ENCODE data around the gene RALY.

The RALY gene

DNA sequence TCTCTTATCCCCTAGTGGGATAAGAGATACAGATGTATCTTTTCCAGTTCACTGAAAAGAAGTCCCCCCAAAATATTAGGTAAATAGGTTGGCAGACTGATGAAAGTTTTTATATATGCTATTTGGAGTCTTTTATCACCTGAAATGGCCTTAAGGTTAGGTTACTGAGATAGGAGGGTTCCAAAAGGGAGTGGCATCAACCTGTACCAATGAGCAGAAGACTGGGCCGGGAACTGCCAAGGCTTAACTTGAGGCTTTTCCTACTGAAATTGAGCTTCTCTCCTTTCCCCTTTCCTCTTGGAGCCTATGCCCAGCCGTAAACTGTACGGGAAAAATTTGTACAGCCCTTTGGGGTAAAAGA is 76.3 kb downstream of the RALY start:
- Histone ChIP-seq H3K27ac (ENCODE audit: low read length) (no peak overlapping the region), H3K4me3 (ENCODE audit: low read length) (no peak overlapping the region), H3K36me3 (ENCODE audit: control insufficient read depth, low read depth, low read length) (no peaks in the 10 kb centered on the region), H3K9me3 (ENCODE audit: control insufficient read depth, low read depth, low read length) (no peaks in the 10 kb centered on the region), H3K4me1 (ENCODE audit: control insufficient read depth, low read depth, low read length) (peaks cover 25% of the 10 kb centered on the region), H3K9ac (ENCODE audit: low read length) (no peak overlapping the region), H3K27me3 (ENCODE audit: control insufficient read depth, insufficient read depth, low read length) (no peaks in the 10 kb centered on the region)

DNA sequence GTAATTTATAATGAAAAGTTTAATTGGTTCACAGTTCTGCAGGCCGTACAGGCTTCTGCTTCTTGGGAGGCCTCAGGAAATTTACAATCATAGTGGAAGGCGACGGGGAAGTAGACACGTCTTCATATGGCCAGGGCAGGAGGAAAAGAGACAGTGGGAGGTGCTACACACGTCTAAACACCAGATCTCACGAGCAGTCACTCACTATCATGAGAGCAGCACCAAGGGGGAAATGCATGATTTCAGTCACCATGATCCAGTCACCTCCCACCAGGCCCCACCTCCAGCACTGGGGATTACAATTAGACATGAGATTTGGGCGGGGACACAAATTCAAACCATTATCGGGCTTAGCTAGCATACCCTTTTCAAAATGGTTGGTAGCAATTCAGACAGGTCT is 77.1 kb downstream of the RALY start:
- Histone ChIP-seq H3K4me1 (ENCODE audit: control insufficient read depth, low read depth, low read length) (peaks cover 25% of the 10 kb centered on the region), H3K9me3 (ENCODE audit: control insufficient read depth, low read depth, low read length) (no peaks in the 10 kb centered on the region), H3K27me3 (ENCODE audit: control insufficient read depth, insufficient read depth, low read length) (no peaks in the 10 kb centered on the region), H3K36me3 (ENCODE audit: control insufficient read depth, low read depth, low read length) (peaks cover under 1% of the 10 kb centered on the region), H3K27ac (ENCODE audit: low read length) (no peak overlapping the region), H3K4me3 (ENCODE audit: low read length) (no peak overlapping the region), H3K9ac (ENCODE audit: low read length) (no peak overlapping the region)

DNA sequence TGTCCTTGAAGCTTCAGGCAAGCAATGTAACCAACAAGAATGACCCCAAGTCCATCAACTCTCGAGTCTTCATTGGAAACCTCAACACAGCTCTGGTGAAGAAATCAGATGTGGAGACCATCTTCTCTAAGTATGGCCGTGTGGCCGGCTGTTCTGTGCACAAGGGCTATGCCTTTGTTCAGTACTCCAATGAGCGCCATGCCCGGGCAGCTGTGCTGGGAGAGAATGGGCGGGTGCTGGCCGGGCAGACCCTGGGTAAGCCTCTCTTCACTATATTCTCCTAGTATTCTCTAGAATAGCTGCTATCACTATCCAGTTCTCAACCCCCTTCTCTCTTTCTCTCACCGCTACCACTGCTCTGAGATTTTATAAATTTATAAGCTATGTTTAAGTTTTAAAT is 78.4 kb downstream of the RALY start:
- Histone ChIP-seq H3K27ac (ENCODE audit: low read length) (no peak overlapping the region), H3K4me1 (ENCODE audit: control insufficient read depth, low read depth, low read length) (peaks cover 21% of the 10 kb centered on the region), H3K9me3 (ENCODE audit: control insufficient read depth, low read depth, low read length) (no peaks in the 10 kb centered on the region), H3K27me3 (ENCODE audit: control insufficient read depth, insufficient read depth, low read length) (no peaks in the 10 kb centered on the region), H3K4me3 (ENCODE audit: low read length) (no peak overlapping the region), H3K9ac (ENCODE audit: low read length) (no peak overlapping the region), H3K36me3 (ENCODE audit: control insufficient read depth, low read depth, low read length) (peaks cover 10% of the 10 kb centered on the region)

DNA sequence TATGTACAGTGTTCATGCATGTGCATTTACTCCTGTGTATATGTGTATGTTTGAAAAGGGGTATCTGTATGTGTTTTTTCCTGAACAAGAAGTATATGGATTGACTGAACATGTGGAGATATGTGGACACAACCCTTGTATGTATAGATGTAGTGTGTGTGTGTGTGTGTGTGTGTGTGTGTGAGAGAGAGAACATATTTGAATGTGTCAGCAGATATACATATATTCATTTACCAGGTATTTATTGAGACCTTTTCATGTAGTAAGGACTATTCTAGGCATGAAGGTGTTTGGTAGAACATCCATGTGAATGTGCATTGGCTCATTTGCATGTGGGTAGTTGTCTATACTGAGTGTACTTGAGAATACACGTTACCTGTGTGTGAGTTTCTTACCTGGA is 79.1 kb downstream of the RALY start:
- Histone ChIP-seq H3K27me3 (ENCODE audit: control insufficient read depth, insufficient read depth, low read length) (no peaks in the 10 kb centered on the region), H3K9ac (ENCODE audit: low read length) (no peak overlapping the region), H3K36me3 (ENCODE audit: control insufficient read depth, low read depth, low read length) (peaks cover 15% of the 10 kb centered on the region), H3K9me3 (ENCODE audit: control insufficient read depth, low read depth, low read length) (no peaks in the 10 kb centered on the region), H3K4me3 (ENCODE audit: low read length) (no peak overlapping the region), H3K27ac (ENCODE audit: low read length) (no peak overlapping the region), H3K4me1 (ENCODE audit: control insufficient read depth, low read depth, low read length) (peaks cover 19% of the 10 kb centered on the region)

DNA sequence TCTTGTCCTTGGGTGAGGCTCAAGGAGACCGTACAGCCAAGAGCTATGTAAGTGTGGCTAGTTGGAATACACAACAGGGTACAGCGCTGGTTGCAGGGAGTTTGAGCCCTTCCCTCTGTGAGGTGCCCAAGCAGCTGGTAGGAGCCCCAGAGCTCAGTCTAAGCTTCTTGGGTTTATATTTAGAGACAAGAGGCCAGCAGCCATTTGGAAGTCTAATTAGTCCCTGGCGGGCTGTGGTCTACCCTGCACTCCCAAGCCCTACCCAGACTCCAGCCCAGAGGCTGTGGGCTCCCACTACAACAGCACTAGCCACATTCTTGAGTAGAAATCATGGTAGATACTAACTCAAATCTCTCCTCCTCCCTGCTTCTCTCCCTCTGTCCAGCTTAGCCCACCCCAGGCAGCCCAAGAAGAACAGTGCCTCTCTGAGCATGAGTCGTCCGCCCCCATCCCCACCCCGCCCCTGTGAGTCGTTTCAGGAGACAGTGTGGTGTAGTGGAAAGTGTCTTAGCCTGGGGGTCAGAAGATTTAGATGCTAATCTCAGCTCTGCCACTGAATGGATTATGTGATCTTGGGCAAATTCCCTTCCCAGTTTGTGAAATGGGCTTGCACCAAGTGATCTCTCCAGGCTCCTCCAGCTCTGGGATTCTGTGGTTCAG is 80.5 kb downstream of the RALY start:
- Histone ChIP-seq H3K27ac (ENCODE audit: low read length) (no peak overlapping the region), H3K36me3 (ENCODE audit: control insufficient read depth, low read depth, low read length) (peaks cover 19% of the 10 kb centered on the region), H3K4me3 (ENCODE audit: low read length) (no peak overlapping the region), H3K27me3 (ENCODE audit: control insufficient read depth, insufficient read depth, low read length) (no peaks in the 10 kb centered on the region), H3K4me1 (ENCODE audit: control insufficient read depth, low read depth, low read length) (peaks cover 5% of the 10 kb centered on the region), H3K9ac (ENCODE audit: low read length) (no peak overlapping the region), H3K9me3 (ENCODE audit: control insufficient read depth, low read depth, low read length) (no peaks in the 10 kb centered on the region)

DNA sequence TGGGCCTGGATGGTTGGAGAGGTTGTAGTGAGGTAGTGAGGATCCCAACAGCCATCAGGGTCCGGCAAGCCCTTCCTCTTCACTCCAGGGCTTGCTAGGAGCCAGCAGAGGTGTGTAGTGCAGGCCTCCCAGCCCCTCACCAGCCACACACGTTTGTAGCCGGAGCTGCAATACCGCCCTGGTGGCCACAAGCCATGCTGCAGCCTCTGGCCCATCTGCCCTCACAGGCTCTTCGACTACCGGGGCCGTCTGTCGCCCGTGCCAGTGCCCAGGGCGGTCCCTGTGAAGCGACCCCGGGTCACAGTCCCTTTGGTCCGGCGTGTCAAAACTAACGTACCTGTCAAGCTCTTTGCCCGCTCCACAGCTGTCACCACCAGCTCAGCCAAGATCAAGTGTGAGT is 81.9 kb downstream of the RALY start:
- H3K4me3 ChIP-seq (ENCODE audit: low read length), result no peak overlapping the region
- no peaks in the 10 kb centered on the region for H3K4me1 ChIP-seq (ENCODE audit: control insufficient read depth, low read depth, low read length)
- H3K27me3 ChIP-seq (ENCODE audit: control insufficient read depth, insufficient read depth, low read length), result no peaks in the 10 kb centered on the region
- peaks cover 21% of the 10 kb centered on the region for H3K36me3 ChIP-seq (ENCODE audit: control insufficient read depth, low read depth, low read length)
- no peak overlapping the region for H3K27ac ChIP-seq (ENCODE audit: low read length)
- no peaks in the 10 kb centered on the region for H3K9me3 ChIP-seq (ENCODE audit: control insufficient read depth, low read depth, low read length)
- no peak overlapping the region for H3K9ac ChIP-seq (ENCODE audit: low read length)

DNA sequence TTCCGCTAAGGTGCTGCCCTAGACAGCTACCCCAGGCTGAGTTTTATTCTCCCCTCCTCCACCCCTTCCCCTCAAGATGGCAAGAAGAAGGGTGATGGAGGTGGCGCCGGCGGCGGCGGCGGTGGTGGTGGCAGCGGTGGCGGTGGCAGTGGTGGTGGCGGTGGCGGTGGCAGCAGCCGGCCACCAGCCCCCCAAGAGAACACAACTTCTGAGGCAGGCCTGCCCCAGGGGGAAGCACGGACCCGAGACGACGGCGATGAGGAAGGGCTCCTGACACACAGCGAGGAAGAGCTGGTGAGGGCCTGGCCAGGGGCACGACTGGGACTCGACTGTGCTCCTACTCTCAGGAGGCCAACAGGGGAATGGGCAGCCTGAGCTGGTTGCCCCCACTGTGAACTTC is 83.2 kb downstream of the RALY start:
- Histone ChIP-seq H3K4me1 (ENCODE audit: control insufficient read depth, low read depth, low read length) (no peaks in the 10 kb centered on the region), H3K36me3 (ENCODE audit: control insufficient read depth, low read depth, low read length) (peaks cover 24% of the 10 kb centered on the region)

DNA sequence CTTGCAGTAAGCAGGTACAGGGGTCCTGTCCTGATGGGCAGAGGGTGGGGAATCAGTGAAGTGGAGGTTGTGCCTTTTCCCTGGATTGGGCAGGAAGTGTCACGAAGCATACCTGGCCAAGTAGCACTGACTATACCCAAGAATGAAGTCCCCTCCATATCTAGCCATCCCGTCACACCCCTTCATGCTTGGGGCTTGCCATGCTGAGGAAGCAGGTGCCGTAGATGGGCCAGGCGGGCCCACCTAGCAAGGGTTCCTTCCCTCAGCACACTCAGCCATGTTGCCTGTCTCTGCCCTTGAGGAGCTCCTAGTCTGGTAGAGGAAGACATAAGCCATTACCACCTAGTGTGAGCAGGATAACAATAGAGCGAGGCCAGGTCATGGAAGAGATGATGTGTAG is 84.8 kb downstream of the RALY start:
- no peaks in the 10 kb centered on the region for H3K4me1 ChIP-seq (ENCODE audit: control insufficient read depth, low read depth, low read length)
- no peak overlapping the region for H3K9ac ChIP-seq (ENCODE audit: low read length)
- H3K9me3 ChIP-seq (ENCODE audit: control insufficient read depth, low read depth, low read length), result no peaks in the 10 kb centered on the region
- H3K36me3 ChIP-seq (ENCODE audit: control insufficient read depth, low read depth, low read length), result peaks cover 25% of the 10 kb centered on the region
- H3K27me3 ChIP-seq (ENCODE audit: control insufficient read depth, insufficient read depth, low read length), result no peaks in the 10 kb centered on the region
- no peak overlapping the region for H3K4me3 ChIP-seq (ENCODE audit: low read length)
- no peak overlapping the region for H3K27ac ChIP-seq (ENCODE audit: low read length)

More for the DNA sequence above, 83.2 kb downstream of the RALY start:
- Histone ChIP-seq H3K27me3 (ENCODE audit: control insufficient read depth, insufficient read depth, low read length) (no peaks in the 10 kb centered on the region), H3K9me3 (ENCODE audit: control insufficient read depth, low read depth, low read length) (no peaks in the 10 kb centered on the region), H3K4me3 (ENCODE audit: low read length) (no peak overlapping the region), H3K27ac (ENCODE audit: low read length) (no peak overlapping the region), H3K9ac (ENCODE audit: low read length) (no peak overlapping the region)

DNA sequence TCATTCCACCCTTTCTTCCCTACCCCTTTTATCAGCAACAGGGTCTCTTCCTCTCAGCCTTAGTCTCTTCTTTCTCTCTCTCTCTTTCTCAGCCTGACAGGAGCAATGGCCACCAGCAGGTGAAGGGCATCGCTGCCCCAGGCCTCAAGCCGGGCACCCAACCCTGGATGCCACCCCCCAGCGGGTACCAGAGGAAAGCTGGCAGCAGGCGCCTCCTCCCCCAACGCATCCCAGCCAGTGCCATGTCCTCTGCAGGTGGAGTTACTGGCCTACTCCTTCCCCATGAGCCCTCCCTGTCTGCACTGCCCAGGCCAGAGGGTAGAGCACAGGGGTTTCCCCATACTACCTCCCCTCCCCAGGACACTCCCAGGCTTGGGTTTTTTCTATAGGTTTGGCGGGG is 86.1 kb downstream of the RALY start:
- H3K9me3 ChIP-seq (ENCODE audit: control insufficient read depth, low read depth, low read length), result no peaks in the 10 kb centered on the region
- H3K9ac ChIP-seq (ENCODE audit: low read length), result no peak overlapping the region
- H3K4me1 ChIP-seq (ENCODE audit: control insufficient read depth, low read depth, low read length), result no peaks in the 10 kb centered on the region
- H3K36me3 ChIP-seq (ENCODE audit: control insufficient read depth, low read depth, low read length), result peaks cover 30% of the 10 kb centered on the region
- no peak overlapping the region for H3K4me3 ChIP-seq (ENCODE audit: low read length)
- no peaks in the 10 kb centered on the region for H3K27me3 ChIP-seq (ENCODE audit: control insufficient read depth, insufficient read depth, low read length)
- no peak overlapping the region for H3K27ac ChIP-seq (ENCODE audit: low read length)

DNA sequence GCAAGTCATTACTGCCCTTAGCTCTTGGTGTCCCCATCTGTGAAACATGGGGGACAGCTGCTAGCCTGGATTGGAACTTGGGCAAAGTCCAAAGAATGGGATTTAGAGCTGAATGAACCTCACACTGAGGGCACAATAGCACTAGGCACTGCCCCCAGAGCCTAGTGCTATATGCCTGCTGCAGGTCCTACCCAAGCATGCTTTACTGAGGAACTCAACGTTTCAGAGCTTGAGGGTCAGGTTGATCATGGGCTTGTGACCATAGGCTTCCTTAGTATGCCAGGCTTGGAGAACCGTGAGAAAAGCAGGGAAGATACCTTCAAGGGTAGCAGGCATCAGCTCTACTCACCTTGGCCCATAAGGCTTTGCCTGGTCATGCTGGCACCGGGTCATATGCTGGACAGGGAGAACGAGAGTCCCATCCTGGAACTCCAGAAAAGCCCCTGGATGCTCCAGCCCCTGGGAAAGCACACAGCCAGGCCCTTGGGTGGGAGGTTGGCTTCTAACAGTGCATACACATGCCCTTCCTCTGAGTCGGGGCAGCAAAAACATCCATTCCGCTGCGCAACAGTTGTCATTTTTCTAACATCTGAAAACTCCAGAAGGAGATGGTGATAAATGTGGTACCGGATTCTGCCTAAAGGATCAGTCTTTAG is 88.6 kb downstream of the RALY start:
- H3K36me3 ChIP-seq (ENCODE audit: control insufficient read depth, low read depth, low read length), result peaks cover 23% of the 10 kb centered on the region
- H3K9ac ChIP-seq (ENCODE audit: low read length), result no peak overlapping the region
- H3K9me3 ChIP-seq (ENCODE audit: control insufficient read depth, low read depth, low read length), result no peaks in the 10 kb centered on the region
- no peak overlapping the region for H3K4me3 ChIP-seq (ENCODE audit: low read length)
- H3K4me1 ChIP-seq (ENCODE audit: control insufficient read depth, low read depth, low read length), result no peaks in the 10 kb centered on the region
- H3K27me3 ChIP-seq (ENCODE audit: control insufficient read depth, insufficient read depth, low read length), result no peaks in the 10 kb centered on the region
- no peak overlapping the region for H3K27ac ChIP-seq (ENCODE audit: low read length)

DNA sequence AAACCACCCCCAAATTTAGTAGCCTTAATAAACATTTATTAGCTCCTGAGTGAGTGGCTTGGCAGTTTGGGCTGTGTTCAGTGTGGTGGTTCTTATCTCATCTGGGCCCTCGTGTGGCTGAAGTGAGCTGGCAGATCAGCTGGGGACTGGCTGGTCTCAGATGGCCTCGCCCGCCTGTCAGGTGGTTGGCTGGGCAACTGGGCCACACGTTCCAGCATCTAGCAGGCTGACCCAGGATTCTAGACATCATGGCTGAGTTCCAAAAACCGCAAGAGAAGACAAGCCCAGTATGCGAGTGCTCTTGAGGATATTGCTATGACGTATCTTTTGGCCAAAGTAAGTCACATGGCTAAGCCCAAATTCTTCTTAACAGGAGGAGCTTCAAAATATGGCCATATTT is 89.4 kb downstream of the RALY start:
- Histone ChIP-seq H3K27ac (ENCODE audit: low read length) (no peak overlapping the region), H3K4me1 (ENCODE audit: control insufficient read depth, low read depth, low read length) (no peaks in the 10 kb centered on the region), H3K4me3 (ENCODE audit: low read length) (no peak overlapping the region), H3K27me3 (ENCODE audit: control insufficient read depth, insufficient read depth, low read length) (no peaks in the 10 kb centered on the region), H3K36me3 (ENCODE audit: control insufficient read depth, low read depth, low read length) (peaks cover 23% of the 10 kb centered on the region), H3K9ac (ENCODE audit: low read length) (no peak overlapping the region), H3K9me3 (ENCODE audit: control insufficient read depth, low read depth, low read length) (no peaks in the 10 kb centered on the region)

DNA sequence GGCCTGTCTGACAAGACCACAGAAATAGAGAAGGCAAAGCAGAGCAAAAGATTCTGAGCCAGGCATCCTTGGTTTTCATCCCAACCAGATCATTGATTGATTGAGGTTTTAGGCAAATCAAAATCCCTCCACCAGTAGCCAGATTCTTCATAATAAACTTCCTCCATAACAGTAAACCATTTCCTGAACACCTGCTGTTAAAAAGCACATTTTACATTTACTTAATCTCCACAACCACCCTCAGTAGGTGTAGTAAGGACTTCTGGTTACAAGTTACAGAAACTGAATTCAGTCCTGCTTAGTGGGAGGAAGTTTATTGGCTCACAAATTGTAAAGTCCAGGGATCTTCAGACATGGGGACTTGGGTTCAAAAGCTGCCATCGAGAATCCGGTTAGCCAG is 90.1 kb downstream of the RALY start:
- no peak overlapping the region for H3K4me3 ChIP-seq (ENCODE audit: low read length)
- H3K9me3 ChIP-seq (ENCODE audit: control insufficient read depth, low read depth, low read length), result no peaks in the 10 kb centered on the region
- H3K4me1 ChIP-seq (ENCODE audit: control insufficient read depth, low read depth, low read length), result no peaks in the 10 kb centered on the region
- H3K27ac ChIP-seq (ENCODE audit: low read length), result no peak overlapping the region
- no peaks in the 10 kb centered on the region for H3K27me3 ChIP-seq (ENCODE audit: control insufficient read depth, insufficient read depth, low read length)
- peaks cover 26% of the 10 kb centered on the region for H3K36me3 ChIP-seq (ENCODE audit: control insufficient read depth, low read depth, low read length)
- no peak overlapping the region for H3K9ac ChIP-seq (ENCODE audit: low read length)

Measured in iPS-18a (cell line).